ENCODE results near the gene PRR36.

The PRR36 gene

DNA sequence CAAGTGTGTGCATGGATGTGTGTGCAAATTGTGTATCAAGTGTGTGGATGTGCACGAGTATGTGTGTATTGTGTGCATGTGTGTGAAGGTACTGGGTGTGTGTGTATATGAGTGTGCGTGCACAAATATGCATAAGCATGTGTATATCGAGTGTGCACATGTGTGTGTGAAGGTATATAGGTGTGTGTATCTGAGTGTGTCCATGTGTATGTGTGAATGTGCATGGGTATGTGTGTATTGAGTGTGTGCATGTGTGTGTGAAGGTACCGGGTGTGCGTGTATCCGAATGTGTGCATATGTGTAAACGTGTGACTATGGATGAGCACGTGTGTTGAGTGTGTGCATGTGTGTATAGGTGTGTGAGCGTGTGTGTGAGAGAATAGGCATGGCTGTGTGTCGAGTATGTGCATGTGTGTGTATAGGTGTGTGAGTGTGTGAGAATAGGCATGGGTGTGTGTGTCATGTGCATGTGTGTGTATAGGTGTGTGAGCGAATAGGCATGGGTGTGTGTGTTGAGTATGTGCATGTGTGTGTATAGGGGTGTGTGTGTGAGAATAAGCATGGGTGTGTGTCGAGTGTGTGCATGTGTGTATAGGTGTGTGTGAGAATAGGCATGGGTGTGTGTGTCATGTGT, 31.4 kb downstream of the PRR36 start:
- no peak for DNase-seq

DNA sequence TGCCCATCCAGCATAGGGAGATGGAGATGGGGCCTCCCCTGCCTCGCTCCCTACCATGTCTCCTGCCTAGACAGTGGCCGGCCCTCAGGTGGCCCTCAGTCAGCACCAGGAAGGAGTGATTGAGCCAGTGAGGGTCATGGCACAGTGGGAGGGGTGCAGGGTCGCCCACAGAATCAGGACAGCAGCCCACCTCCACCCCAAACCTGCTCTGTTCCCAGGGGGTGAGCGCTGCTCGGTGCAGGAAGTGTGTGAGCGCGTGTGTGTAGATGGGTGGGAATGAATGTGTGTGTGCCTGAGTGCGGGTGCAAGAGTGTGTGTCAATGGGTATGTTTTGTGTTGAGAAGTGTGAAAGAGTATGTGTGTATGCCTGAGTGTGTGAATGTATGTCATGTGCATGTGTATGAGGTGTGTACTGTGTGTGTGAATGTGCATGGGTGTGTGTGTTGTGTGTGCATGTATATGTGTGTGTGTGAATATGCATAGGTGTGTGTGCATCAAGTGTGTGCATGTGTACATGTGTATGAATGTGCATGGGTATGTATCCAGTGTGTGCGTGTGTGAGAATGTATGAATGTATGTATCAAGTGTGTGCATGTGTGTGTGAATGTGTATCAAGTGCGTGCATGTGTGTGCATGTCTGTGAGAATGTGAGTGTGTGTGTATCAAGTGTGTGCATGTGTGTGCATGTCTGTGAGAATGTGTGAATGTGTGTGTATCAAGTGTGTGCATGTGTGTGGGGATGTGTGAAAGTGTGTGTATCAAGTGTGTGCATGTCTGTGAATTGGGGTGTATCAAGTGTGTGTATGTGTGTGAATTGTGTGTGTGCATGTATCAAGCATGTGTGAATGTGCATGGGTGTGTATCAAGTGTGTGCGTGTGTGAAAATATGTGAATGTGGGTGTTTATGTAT, 32.2 kb downstream of the PRR36 start:
- DNase-seq: no peak

DNA sequence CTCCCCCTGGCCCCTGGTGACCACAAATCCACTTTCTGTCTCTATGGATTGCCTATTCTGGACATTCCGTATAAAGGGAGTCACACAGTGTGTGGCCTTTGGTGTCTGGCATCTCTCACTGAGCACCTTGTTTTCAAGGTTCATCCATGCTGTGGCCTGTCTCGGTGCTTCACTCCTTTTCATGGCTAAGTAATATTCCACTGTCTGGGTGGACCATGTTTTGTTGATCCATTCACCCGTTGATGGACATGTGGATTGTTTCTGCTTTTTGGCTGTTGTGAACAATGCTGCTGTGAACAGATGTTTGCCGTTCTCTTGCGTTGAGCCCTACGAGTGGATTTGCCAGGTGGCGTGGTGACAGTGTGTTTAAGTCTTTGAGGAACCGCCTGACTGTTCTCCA, 33.6 kb downstream of the PRR36 start:
- no peak for DNase-seq

DNA sequence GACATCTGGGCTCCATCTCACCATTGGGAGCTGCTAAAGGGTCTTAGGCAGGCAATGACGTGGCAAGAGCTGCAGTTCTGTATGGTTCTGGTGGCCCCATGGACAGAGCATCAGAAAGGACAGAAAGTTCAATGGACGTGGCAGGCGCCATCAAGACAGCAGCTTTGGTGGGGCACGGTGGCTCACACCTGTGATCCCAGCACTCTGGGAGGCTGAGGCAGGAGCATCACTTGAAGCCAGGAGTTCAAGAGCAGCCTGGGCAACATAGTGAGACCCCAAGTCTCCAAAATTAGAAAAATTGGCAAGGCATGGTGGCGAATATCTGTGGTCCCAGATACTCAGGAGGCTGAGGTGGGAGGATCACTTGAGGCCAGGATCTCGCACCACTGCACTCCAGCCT, 34.7 kb downstream of the PRR36 start:
- no peak for DNase-seq

DNA sequence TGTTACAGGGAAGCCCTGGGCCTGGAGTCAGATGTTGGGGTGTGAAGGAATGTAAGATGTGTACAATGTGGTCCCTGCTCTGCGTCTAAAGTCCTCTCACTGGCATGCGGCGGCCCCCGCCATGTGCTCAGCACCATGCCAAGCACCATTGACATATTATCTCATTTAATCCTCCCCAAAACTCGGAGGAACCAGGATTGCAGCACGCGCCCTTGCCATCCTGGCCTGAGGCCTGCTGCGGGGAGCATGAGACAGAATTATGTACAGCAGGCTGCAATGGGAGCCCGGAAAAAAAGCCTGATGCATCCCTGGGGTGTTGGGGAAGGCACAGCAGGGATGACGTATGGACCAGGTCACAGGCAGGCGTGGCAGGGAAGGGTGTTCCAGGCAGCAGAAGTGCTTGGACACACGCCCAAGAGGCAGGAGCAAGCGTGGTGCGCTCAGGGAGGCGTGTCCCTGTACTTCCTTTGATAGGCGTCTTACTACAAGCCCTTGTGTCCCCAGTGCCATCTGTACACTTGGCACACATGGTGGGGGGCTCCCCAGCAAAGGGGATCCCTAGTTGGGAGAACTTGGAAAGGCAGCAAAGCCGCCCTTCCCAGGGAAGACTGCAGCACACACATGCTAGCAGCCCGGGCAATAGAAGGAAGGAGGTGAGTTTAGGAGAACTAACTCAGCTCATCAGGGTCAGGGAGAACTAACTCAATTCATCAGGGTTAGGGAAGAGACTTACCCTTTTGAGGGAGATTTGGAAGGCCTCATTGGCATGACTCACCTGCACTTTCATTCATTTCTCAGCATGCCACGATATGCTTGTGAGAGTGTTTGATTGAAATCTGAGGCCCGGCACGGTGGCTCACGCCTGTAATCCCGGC, 40.7 kb downstream of the PRR36 start:
- DNase-seq: no peak

DNA sequence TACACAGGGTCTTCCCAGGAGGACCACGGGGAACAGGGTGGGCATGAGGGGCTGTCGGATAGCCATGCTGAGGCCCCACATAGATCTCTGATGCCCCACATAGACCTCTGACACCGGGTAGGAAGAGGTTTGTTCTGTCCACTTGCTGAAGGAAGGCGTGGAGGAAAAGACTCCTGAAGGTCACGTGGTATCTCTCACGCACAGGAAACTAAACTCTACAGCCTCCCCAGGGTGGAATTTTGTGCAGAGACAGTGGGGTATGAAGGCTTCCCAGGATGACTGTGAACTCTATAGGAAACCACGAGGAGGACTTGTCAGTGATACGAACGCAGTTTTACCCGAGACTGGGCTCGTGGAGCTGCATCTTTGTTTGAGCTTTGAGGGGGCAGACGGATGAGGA, 41.4 kb downstream of the PRR36 start:
- DNase-seq: no peak

DNA sequence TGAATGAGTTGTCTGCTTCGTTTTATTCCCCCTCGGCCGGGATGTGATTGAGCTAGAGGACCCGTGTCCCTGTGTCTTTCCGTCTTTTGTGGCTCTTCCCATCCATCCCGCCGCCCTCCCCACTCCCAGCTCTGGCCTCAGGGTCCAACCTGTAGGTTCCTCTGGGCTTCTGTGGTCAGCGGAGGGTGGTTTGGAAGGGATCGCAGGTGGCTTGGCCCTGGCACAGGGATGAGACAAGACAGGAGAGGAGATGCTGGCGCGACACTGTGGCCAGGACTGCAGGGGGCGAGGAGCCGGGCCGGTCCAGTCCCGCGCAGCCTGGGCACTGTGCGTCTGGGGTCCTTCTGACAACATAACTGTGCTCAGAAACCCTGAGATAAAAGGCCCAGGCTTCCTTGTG, 42.2 kb downstream of the PRR36 start:
- DNase-seq: no peak

DNA sequence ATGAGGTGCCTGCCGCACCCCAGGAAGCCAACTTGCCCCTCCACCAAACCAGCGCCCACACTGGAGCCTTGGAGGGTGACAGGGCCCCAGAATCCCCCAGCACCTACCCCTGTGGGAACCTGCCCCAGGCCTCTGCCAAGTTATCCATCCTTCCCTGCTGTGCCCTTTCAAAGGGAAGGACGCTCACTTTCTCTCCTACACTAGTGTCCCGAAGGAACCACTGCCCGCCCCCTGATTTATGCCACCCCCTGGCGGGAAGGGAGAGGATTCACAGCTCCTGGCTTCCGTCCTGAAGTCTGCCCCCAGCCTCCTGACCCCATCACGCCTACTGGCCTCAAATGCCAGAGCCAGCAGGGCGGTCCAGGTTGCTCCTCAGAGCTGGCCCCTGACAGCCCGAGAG, 42.7 kb downstream of the PRR36 start:
- no peak for DNase-seq

DNA sequence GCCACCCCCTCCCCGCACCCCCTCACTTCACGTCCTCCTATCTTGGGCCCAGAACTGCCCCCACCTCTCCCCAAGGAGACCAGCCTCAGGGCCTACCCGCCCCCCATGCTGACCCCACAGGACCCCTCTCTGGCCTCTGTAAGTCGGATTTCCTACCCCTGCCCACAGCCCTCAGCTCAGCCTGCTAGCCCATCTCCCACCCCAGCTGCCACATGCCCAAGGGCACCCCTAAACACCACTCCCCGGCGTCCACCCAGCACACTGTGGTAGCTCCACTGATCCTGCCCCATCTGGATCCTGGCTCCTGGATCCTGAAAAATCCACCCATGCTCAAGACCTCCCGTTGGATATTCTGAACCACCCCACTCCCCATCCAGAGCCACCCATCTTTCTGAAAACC, 43.4 kb downstream of the PRR36 start:
- DNase-seq: no peak

DNA sequence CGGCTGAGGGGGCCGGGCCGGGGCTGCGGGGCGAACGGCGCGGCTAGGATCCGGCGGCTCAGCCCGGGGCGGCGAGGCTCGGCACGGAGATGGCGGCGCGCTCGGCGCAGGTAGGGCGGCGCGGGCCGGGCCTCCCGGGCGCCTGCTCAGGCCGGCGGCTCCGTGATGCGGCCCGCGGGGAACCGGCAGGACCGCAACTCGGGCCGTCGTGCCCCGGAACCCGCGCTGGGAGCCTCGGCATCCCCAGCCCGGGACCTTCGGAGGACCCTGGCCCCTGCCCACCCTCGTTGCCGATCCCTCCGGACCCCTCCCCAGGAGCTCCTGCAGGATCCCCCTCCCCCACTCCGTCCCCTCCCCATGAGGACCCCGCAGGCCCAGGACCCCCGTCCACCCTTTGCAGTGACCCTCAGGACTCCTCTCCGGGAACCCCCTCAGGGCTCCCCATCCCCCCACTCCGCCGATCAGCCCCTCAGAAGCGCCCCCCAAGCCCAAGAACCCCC, 43.9 kb downstream of the PRR36 start:
- no peak for DNase-seq

DNA sequence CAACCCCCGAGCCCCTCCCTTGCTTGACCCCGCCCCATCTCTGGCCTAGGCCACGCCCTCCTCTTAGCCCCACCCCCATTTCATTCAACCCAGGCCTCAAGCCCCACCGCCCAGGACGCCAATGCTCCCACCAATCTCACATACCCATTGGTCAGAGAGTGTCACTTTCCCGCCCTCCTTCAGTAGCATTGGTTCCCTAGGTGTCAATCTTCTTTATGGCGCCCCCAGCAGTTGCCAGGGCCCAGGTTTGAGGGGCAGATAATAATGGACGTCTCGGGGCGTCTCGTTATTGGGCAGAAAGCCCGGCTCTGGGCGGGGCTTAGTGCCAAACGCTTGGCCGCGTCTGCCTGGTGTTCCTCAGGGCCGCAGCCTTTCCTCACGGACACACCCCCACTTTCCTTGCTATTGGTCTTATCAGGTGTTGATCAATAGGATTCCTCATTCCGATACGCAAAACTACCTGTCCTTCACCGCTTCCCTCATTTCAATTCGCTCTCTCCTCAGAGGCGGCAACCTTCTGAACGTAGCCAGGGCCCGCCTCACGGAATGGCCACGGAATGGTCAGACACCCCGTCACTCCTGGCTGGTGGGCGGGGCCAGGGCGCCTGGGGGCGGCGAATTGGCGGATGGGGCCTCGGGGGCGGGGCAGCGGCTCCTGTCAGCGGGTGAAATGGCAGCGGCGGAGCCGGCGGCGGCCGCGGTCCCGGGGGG, 44.5 kb downstream of the PRR36 start, which contains the start of gene EVI5L:
Gene EVI5L (plus strand): TSS at position 658 of the 711 bp plus-strand sequence. CDS start 16,325 bp downstream, outside the sequence.
- DNase-seq: peak; percentile 99 to 100

DNA sequence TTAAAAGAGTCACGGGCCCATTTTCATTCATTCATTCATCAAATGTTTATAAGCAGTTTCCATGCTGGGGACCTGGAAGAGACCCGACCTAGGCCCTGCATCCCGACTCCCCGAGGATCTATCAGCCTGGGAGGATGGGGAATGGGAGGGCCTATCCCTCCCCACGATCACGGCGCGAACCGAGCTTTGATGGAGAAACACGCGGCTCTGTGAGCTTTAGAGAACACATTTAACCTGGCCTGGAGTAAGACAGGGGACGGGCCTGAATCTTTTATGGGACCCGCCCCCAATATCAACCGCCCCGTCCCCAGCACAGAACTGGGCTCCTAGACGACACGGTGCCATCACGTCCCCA, 45.0 kb downstream of the PRR36 start:
- DNase-seq: no peak

DNA sequence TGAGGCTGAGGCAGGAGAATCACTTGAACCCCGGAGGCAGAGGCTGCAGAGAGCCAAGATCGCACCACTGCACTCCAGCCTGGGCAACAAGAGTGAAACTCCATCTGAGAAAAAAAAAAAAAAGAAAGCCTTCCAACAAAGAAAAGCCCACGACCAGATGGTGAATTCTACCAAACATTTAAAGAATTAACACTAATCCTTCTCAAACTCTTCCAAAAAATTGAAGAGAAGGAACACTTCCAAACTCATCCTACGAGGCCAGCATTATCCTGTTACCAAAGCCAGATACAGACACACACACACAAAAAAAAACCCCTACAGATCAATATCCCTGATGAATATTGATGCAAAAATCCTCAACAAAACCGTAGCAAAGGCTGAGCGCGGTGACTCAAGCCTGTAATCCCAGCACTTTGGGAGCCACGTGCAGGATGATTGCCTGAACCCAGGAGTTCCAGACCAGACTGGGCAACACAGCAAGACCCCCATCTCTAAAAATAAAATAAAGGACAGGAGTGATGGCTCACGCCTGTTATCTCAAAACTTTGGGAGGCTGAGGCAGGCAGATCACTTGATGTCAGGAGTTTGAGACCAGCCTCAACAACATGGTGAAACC, 50.4 kb downstream of the PRR36 start:
- DNase-seq: no peak

DNA sequence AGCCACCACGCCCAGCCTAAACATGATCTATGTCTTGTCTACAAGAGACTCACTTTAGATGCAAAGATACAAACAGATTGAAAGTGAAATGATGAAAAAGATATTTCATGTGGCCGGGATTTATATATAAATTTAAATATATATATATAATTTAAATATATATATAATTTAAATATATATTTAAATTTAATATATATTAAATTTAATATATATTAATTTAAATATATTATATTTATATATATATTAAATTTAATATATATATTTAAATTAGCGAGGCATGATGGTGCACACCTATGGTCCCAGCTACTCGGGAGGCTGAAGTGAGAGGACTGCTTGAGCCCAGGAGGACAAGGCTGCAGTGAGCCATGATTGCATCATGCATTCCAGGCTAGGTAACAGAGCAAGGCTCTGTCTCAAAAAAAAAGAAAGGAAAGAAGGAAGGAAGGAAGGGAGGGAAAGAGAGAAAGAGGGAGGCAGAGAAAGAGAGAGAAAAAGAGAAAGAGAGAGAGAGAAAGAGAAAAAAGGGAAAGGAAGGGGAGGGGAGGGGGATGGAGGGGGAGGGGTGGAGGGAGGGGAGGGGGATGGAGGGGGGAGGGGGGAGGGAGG, 51.2 kb downstream of the PRR36 start:
- DNase-seq: no peak

DNA sequence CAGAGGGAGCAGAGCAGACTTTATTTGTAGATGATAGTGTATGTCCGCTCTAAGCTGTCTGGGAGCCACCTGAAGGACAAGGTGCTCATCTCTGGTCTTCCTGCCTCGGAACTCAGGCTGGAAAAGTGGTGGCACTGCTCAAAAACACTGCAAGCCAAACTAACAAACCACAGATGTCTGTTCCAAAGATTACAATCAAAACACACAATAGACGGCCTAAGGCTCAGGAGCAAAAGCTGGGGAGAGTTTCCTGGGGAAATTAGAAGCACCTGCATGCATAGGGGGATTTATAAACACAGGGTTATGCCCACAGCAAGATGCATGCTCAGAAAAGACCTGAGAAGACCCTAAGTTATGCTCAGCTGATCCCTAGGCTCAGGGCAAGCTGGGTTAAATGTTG, 53.6 kb downstream of the PRR36 start:
- no peak for DNase-seq

DNA sequence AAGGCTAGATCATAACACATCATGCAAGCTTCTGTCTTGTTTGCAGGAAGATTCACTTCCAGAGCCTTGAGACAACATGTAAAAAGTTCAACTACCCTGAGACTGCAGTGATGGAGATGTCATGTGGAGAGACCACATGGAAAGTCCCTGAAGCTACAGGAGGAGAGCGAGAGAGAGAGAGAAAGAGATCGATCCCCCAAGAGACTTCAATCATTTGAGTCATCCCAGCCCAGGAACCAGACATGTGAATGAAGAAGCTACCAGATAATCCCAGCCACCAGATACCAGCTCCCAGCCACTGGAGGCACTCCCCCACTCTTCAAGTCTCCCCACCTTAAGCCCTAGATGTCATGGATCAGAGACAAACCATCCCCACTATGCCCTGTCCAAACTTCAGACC, 54.9 kb downstream of the PRR36 start:
- DNase-seq: no peak

DNA sequence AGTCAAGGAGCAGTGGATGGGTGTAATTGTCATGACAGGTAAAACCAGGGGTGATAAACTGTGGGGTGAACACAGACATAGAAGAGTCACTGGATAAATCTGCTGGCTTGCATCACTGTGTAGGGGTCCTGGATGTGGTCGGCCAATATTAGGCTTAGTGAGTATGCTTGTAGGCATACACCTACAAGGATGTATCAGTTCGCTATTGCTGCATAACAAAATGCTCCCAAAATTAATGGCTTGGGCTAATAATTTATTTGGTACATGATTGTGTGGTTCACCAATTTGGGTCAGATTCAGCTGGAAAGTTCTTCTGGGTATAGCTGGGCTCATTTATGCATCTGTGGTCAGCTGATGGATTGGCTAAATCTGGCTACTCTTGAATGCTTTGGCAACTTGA, 55.4 kb downstream of the PRR36 start:
- DNase-seq: no peak
